Calu3 (cell line): Measurements from ENCODE around the gene NR2C2AP. TPM values are rescaled to one million over a fixed set of nuclear protein-coding genes. Genes with fewer than 3 reads are reported as not detected.

Experiments
- BruUV-seq: library from RNA; stranded (reverse); fragments of 400-500 nt; replicated peaks from 2 replicates; lab custom pipeline; 2021; lab: Mats Ljungman, UMichigan
- CTCF ChIA-PET: fragments of 300-600 bp; sonication (Branson Sonifier 250); formaldehyde crosslinking; loops from one replicate; lab custom pipeline; 2022; ENCODE audit warnings: antibody characterized with exemption; lab: Charles Lee
- DNase-seq: peaks from one replicate; pipeline ENCODE4 v3.0.0; 2022
- H3K27ac Mint-ChIP-seq: one replicate; pipeline ENCODE4 v1.8.0; 2022; ENCODE audit warnings: mixed read lengths; ENCODE audit not compliant: unreplicated experiment
- H3K27me3 Mint-ChIP-seq: one replicate; pipeline ENCODE4 v1.8.0; 2022; ENCODE audit warnings: mixed read lengths; ENCODE audit not compliant: unreplicated experiment
- H3K36me3 Mint-ChIP-seq: one replicate; pipeline ENCODE4 v1.8.0; 2022; ENCODE audit warnings: mild to moderate bottlenecking, moderate library complexity, mixed read lengths; ENCODE audit not compliant: insufficient read depth, unreplicated experiment
- H3K4me1 Mint-ChIP-seq: one replicate; pipeline ENCODE4 v1.8.0; 2022; ENCODE audit warnings: mild to moderate bottlenecking, low read depth, mixed read lengths; ENCODE audit not compliant: unreplicated experiment
- H3K4me3 Mint-ChIP-seq: one replicate; pipeline ENCODE4 v1.8.0; 2022; ENCODE audit warnings: mild to moderate bottlenecking, low read depth, moderate library complexity, mixed read lengths; ENCODE audit not compliant: unreplicated experiment
- H3K9me3 Mint-ChIP-seq: one replicate; pipeline ENCODE4 v1.8.0; 2022; ENCODE audit warnings: low read depth, mixed read lengths; ENCODE audit not compliant: unreplicated experiment
- CTCF ChIP-seq: fragments of 200-600 bp; IDR thresholded peaks from one replicate; pipeline ENCODE4 v1.8.0; 2022; ENCODE audit warnings: antibody characterized with exemption; ENCODE audit not compliant: unreplicated experiment
- intact Hi-C: fragments of 100-400 bp; cut with micrococcal nuclease; formaldehyde crosslinking; loops from one replicate; pipeline ENCODE4 v1.10.0; 2022; ENCODE audit not compliant: unreplicated experiment
- total RNA-seq: library from RNA; stranded (reverse); gene quantifications from 2 replicates; pipeline ENCODE4 v1.2.3, GENCODE V29; 2022

The NR2C2AP gene
- total RNA-seq, 1 experiment from 2014 or later: 20.6 TPM

GRCh38 chr19:19186742-19187141 lies 16.5 kb downstream of the NR2C2AP start:
- intact Hi-C loops: no loop called here
- no peak for TF ChIP-seq CTCF
- CTCF ChIA-PET: no interaction called here
- Mint-ChIP-seq H3K27ac (no peak overlapping the region), H3K4me1 (no peaks in the 10 kb centered on the region), H3K4me3 (no peak overlapping the region), H3K27me3 (no peaks in the 10 kb centered on the region), H3K36me3 (peaks cover 19% of the 10 kb centered on the region), H3K9me3 (no peaks in the 10 kb centered on the region)
- BruUV-seq: no TSS peak
- DNase-seq: no peak

DNA sequence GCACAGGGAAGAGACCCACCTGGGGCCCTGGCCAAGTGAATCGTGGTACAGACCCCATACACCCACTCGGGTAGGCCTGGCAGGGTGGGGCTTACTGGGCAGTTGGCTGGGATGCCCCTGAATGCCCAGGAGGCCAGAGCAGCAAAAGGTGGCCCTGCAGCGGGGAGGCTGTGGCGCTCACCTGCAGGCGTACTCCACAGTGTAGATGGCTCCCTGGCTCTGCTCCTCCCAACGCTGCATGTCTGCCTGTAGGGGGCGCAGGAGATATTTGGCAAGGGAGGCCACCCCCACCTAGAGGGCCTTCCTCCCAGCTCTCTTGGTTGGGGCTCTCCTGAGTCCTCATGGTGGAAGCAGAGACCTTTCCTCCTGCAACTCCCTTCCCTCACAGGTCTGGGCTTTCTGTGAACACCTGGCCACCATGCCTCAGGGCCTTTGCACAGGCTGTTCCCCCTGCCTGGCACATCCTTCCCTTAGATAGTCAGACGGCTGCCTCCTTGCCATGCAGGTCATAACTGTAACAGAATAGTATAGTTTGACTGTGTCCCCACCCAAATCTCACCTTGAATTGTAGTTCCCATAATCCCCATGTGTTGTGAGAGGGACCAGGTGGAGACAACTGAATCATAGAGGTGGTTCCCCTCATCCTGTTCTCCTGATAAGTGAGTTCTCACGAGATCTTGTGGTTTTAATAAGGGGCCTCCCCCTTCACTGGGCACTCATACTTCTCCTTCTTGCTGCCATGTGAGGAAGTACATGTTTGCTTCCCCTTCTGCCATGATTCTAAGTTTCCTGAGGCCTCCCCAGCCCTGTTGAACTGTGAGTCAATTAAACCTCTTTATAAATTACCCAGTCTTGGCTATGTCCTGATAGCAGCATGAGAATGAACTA lies 17.1 kb downstream of the NR2C2AP start:
- Mint-ChIP-seq H3K27ac (no peak overlapping the region), H3K4me3 (no peak overlapping the region), H3K9me3 (no peaks in the 10 kb centered on the region), H3K4me1 (no peaks in the 10 kb centered on the region), H3K36me3 (peaks cover 14% of the 10 kb centered on the region), H3K27me3 (no peaks in the 10 kb centered on the region)
- intact Hi-C loops: no loop called here
- CTCF ChIA-PET: no interaction called here
- DNase-seq: peak; percentile 50
- no TSS peak for BruUV-seq
- peak; percentile 35 for TF ChIP-seq CTCF

- CTCF ChIA-PET: no interaction called here
- intact Hi-C loops: no loop called here
- no TSS peak for BruUV-seq
Observed at GRCh38 chr19:19181488-19181998, 21.7 kb downstream of the NR2C2AP start.

More at GRCh38 chr19:19181488-19181998, 21.7 kb downstream of the NR2C2AP start:
- Mint-ChIP-seq H3K4me3 (no peak overlapping the region), H3K9me3 (no peaks in the 10 kb centered on the region), H3K4me1 (no peaks in the 10 kb centered on the region), H3K27me3 (no peaks in the 10 kb centered on the region), H3K27ac (no peak overlapping the region), H3K36me3 (peaks cover 4% of the 10 kb centered on the region)
- no peak for DNase-seq
- no peak for TF ChIP-seq CTCF
